Gastroesophageal sphincter (tissue), 4 donors: ENCODE results near the gene LCTL. TPM values are rescaled to one million over a fixed set of nuclear protein-coding genes. Genes with fewer than 3 reads are reported as not detected.

Source experiments
- ATAC-seq: fragments of 150-250 bp; one replicate; pipeline ENCODE4 v1.9.1; 2016; ENCODE audit warnings: mild to moderate bottlenecking, moderate library complexity
- H3K27ac ChIP-seq, 4 donors: fragments of 200-600 bp; sonication (generic) in 3 of 4; 1 replicate in 3 of 4; 2 replicates in 1 of 4; pipeline ENCODE4 v1.5.1; 2016 to 2019
- H3K27me3 ChIP-seq: fragments of 200-600 bp; sonication (generic); one replicate; pipeline ENCODE4 v1.5.1; 2019
- H3K36me3 ChIP-seq, 2 donors: fragments of 200-600 bp; sonication (generic); one replicate each; pipeline ENCODE4 v1.5.1; 2019; ENCODE audit warnings: control low read depth in 1 of 2
- H3K4me1 ChIP-seq, 3 donors: fragments of 200-600 bp; sonication (generic); 1 replicate in 2 of 3; 2 replicates in 1 of 3; pipeline ENCODE4 v1.5.1; 2016 to 2019; ENCODE audit warnings: control low read depth in 2 of 3
- H3K4me3 ChIP-seq, 2 donors: fragments of 200-600 bp; sonication (generic); one replicate each; pipeline ENCODE4 v1.5.1; 2019; ENCODE audit warnings: mild to moderate bottlenecking in 1 of 2, moderate library complexity in 1 of 2
- H3K9me3 ChIP-seq, 3 donors: fragments of 200-600 bp; sonication (generic); one replicate each; pipeline ENCODE4 v1.5.1; 2017 to 2019; ENCODE audit warnings: control low read depth in 2 of 3
- CTCF ChIP-seq, 4 experiments: fragments of 200-600 bp in 2 of 4; fragments of 450-650 bp in 2 of 4; sonication (generic) in 1 of 4; IDR thresholded peaks; one replicate each; pipeline ENCODE4 v1.5.1; 2017 to 2019; ENCODE audit warnings: antibody characterized with exemption in 4 of 4, mild to moderate bottlenecking in 2 of 4, moderate library complexity in 2 of 4
- EP300 ChIP-seq: sonication (generic); formaldehyde crosslinking; IDR thresholded peaks from one replicate; pipeline ENCODE4 v1.6.1; 2017; ENCODE audit warnings: antibody characterized with exemption, mild to moderate bottlenecking
- POLR2A ChIP-seq, 2 donors: fragments of 450-650 bp; IDR thresholded peaks; one replicate each; pipeline ENCODE4 v1.6.1; 2017; ENCODE audit warnings: antibody characterized with exemption in 2 of 2, mild to moderate bottlenecking in 2 of 2, moderate library complexity in 1 of 2
- POLR2AphosphoS5 ChIP-seq: sonication (generic); formaldehyde crosslinking; IDR thresholded peaks from one replicate; pipeline ENCODE4 v1.6.1; 2017; ENCODE audit warnings: antibody characterized with exemption
- WGBS, 2 donors: methylation state at CpG; one replicate each; pipeline ENCODE4 v1.1.5; 2018; ENCODE audit warnings: low coverage in 1 of 2; 5-methylcytosine and 5-hydroxymethylcytosine counted together
- total RNA-seq, 4 donors: library from RNA; depleted of rRNA; stranded (reverse); fragments of >200 nt; gene quantifications; one replicate each; pipeline ENCODE4 v1.1.0, GENCODE V29; 2016

LCTL gene
- total RNA-seq, 4 donors from 2014 or later = not detected

GRCh38 chr15:66573348-66573718 lies 7.5 kb upstream of the LCTL start:
- H3K4me1 ChIP-seq = peaks cover 0 to 6% (median 0%) of the 10 kb centered on the region in 3 donors
- H3K27me3 ChIP-seq = no peaks in the 10 kb centered on the region
- TF ChIP-seq CTCF (IDR thresholded peaks at IDR 0.05) (no peak), POLR2A (IDR thresholded peaks at IDR 0.05) (no peak), POLR2AphosphoS5 (no peak), EP300 (no peak)
- H3K27ac ChIP-seq = no peak overlapping the region
- H3K9me3 ChIP-seq = no peaks in the 10 kb centered on the region
- WGBS, 2 donors = 93 to 95% methylated on average over 3 to 7 of the region's 7 CpGs
- H3K36me3 ChIP-seq = no peaks in the 10 kb centered on the region
- H3K4me3 ChIP-seq = no peak overlapping the region
- ATAC-seq = no peak

- H3K9me3 ChIP-seq = no peaks in the 10 kb centered on the region
- peaks cover 3% of the 10 kb centered on the region for H3K27me3 ChIP-seq
- no peaks in the 10 kb centered on the region for H3K36me3 ChIP-seq
- TF ChIP-seq POLR2AphosphoS5 (no peak), CTCF (IDR thresholded peaks at IDR 0.05) (no peak), POLR2A (IDR thresholded peaks at IDR 0.05) (no peak), EP300 (no peak)
- ATAC-seq = no peak
- peaks cover 0 to 10% (median 0%) of the 10 kb centered on the region in 3 donors for H3K4me1 ChIP-seq
- no peak overlapping the region for H3K27ac ChIP-seq
- 83% methylated on average over 1 of the region's 4 CpGs; no CpG with 5 or more reads in 1 of the 2 donors for WGBS, 2 donors
- no peak overlapping the region for H3K4me3 ChIP-seq
Observed at GRCh38 chr15:66572146-66572545, 6.3 kb upstream of the LCTL start.

GRCh38 chr15:66570842-66571478 lies 5.2 kb upstream of the LCTL start:
- WGBS, 2 donors = 91% methylated on average over 4 of the region's 6 CpGs; no CpG with 5 or more reads in 1 of the 2 donors
- H3K4me1 ChIP-seq = peaks cover 0 to 14% (median 0%) of the 10 kb centered on the region in 3 donors
- no peak overlapping the region for H3K27ac ChIP-seq
- no peaks in the 10 kb centered on the region for H3K36me3 ChIP-seq
- peaks cover 3% of the 10 kb centered on the region for H3K27me3 ChIP-seq
- ATAC-seq = no peak
- TF ChIP-seq POLR2AphosphoS5 (no peak), CTCF (IDR thresholded peaks at IDR 0.05) (no peak), EP300 (no peak), POLR2A (IDR thresholded peaks at IDR 0.05) (no peak)
- no peak overlapping the region for H3K4me3 ChIP-seq
- H3K9me3 ChIP-seq = no peaks in the 10 kb centered on the region

- 89% methylated on average over 3 of the region's 3 CpGs; no CpG with 5 or more reads in 1 of the 2 donors for WGBS, 2 donors
- no peak overlapping the region for H3K4me3 ChIP-seq
- H3K27ac ChIP-seq = no peak overlapping the region
- peaks cover 0 to 14% (median 0%) of the 10 kb centered on the region in 3 donors for H3K4me1 ChIP-seq
- peaks cover 3% of the 10 kb centered on the region for H3K27me3 ChIP-seq
- H3K9me3 ChIP-seq = no peaks in the 10 kb centered on the region
- TF ChIP-seq EP300 (no peak), CTCF (IDR thresholded peaks at IDR 0.05) (no peak), POLR2A (IDR thresholded peaks at IDR 0.05) (no peak), POLR2AphosphoS5 (no peak)
- no peak for ATAC-seq
- no peaks in the 10 kb centered on the region for H3K36me3 ChIP-seq
Observed at GRCh38 chr15:66570327-66570726, 4.5 kb upstream of the LCTL start.
